SK-N-MC (cell line): Measurements from ENCODE around the gene HOXA2.

Experiments
- DNase-seq: peaks from one replicate; pipeline ENCODE4 v3.0.0-alpha.2; 2011; ENCODE audit warnings: low read depth, low spot score
- H3K27ac ChIP-seq: fragments of 200-600 bp; sonication (generic); 2 replicates; pipeline ENCODE4 v1.5.1; 2016; ENCODE audit warnings: mixed run types
- H3K36me3 ChIP-seq: fragments of 200-600 bp; sonication (generic); 2 replicates; pipeline ENCODE4 v1.6.1; 2017; ENCODE audit warnings: antibody characterized with exemption, low read length, mixed read lengths; ENCODE audit not compliant: insufficient read depth
- H3K4me3 ChIP-seq: fragments of 200-600 bp; sonication (generic); 2 replicates; pipeline ENCODE4 v1.5.1; 2016
- H3K9ac ChIP-seq: fragments of 200-600 bp; sonication (generic); 2 replicates; pipeline ENCODE4 v1.8.0; 2017; ENCODE audit warnings: mixed run types, mixed read lengths; ENCODE audit not compliant: insufficient read length
- H3K9me3 ChIP-seq: fragments of 200-600 bp; sonication (generic); 2 replicates; pipeline ENCODE4 v1.6.1; 2017; ENCODE audit warnings: low read depth, mild to moderate bottlenecking, antibody characterized with exemption, low read length, moderate library complexity, mixed read lengths
- EZH2 ChIP-seq: fragments of 200-600 bp; sonication (generic); IDR thresholded peaks from one replicate; pipeline ENCODE4 v1.6.1; 2017; ENCODE audit warnings: antibody characterized with exemption
- FOXP2 ChIP-seq: optimal IDR thresholded peaks from 2 replicates; pipeline ENCODE3; 2011; ENCODE audit warnings: mild to moderate bottlenecking, moderate library complexity; ENCODE audit not compliant: insufficient read depth; ENCODE audit errors: extremely low read length, control extremely low read depth
- POLR2AphosphoS5 ChIP-seq: IDR thresholded peaks from 2 replicates; pipeline ENCODE4 v1.6.1; 2012; ENCODE audit warnings: mild to moderate bottlenecking, low read depth, low read length, borderline replicate concordance

Gene HOXA2

DNA sequence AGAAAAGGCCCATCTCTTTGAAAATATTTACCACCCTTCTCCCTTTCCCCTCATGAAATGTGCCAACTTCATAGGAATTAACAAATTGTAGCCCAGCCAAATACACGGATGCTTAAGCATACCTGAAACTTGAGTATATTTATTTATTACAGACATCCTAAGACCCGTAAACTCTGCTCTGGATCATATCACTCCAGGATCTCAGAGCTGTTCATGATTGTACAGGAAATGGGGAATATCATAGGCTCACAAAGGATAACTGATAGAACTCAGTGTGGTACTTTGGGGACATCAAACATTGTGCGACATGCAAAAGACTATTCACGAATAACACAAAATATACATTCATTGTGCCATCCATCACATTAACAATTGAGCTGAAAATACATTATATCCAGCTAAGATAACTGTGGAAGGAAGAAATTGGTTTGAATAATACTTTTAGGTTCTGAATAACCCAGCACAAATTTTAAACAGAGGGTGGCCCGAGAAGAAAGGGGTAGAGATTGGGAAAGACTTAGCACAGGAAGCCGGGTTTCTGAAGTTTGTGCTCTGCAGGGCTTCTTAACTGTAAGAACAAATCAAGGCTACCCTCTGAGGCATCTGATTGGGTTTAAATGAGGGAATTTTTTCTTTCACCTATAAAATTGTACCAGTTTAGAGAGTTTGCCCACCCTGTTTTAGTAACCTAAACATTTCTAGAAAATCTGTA, 9.1 kb downstream of the HOXA2 start:
- Histone ChIP-seq H3K9me3 (no peaks in the 10 kb centered on the region), H3K36me3 (no peaks in the 10 kb centered on the region), H3K4me3 (no peak overlapping the region), H3K9ac (no peak overlapping the region), H3K27ac (no peak overlapping the region)
- no peak for TF ChIP-seq POLR2AphosphoS5
- DNase-seq, result no peak

DNA sequence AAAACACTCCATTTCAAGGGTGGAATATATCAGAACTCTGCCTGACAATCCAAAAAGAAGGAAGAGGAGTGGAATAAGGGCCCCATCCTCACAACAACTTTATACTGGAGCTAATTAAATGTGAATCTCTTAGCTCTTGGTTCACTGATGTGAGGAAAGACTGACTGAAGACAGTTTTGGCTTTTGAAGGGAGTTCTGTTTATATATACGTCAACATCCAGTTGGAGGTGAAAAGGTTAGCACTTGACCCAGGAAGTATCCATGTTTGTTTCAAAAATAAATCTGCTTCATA, 9.7 kb downstream of the HOXA2 start:
- no peaks in the 10 kb centered on the region for H3K36me3 ChIP-seq
- TF ChIP-seq FOXP2, result no peak
- no peak for TF ChIP-seq EZH2
- no peak for TF ChIP-seq POLR2AphosphoS5
- H3K4me3 ChIP-seq, result no peak overlapping the region

DNA sequence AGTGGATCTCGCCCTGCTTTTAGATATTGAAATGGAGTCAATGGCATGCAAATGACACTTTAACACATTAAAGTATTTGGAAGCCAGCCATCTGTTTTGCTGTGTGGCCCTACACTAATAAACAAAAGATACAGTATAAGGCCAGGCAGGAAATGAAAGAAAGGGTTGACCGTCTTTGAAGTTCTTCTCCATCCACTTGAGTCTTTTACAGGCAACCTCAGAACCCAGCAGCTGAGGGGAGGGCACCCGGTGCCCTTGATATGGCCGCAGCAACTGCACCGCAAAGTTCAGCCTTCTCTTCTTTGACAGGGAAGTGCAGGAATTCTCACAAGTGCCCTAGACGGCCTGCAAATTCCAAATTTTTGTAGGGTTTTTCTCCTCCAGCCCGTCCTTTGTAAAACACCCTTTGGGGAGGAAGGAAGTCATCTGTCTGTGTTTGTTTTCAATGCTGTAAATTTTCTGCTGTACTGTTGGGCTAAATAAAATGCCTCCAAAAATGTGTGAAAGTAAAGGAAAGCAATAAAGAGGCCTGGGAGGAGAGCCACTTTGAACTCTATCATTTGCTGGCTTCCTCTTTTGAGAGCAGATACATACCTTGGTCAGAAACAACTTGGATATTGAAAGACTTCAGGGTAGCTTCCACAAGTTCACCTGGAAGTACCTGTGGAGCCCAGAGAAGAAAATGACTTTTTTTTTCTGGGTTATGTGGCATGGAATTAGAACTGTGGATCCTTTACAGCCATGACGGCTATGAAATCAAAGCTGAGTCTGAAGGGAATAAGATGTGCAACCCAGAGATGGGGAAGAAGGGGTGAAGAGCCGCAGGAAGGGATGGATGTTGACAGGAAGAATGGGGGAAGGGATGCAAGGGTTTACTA, 10.3 kb downstream of the HOXA2 start:
- Histone ChIP-seq H3K36me3 (no peaks in the 10 kb centered on the region), H3K27ac (no peak overlapping the region), H3K9me3 (no peaks in the 10 kb centered on the region), H3K4me3 (no peak overlapping the region), H3K9ac (no peak overlapping the region)
- DNase-seq, result no peak
- TF ChIP-seq POLR2AphosphoS5, result no peak
- no peak for TF ChIP-seq EZH2

More for the DNA sequence above, 9.7 kb downstream of the HOXA2 start:
- Histone ChIP-seq H3K9ac (no peak overlapping the region), H3K9me3 (no peaks in the 10 kb centered on the region), H3K27ac (no peak overlapping the region)
- DNase-seq, result no peak

DNA sequence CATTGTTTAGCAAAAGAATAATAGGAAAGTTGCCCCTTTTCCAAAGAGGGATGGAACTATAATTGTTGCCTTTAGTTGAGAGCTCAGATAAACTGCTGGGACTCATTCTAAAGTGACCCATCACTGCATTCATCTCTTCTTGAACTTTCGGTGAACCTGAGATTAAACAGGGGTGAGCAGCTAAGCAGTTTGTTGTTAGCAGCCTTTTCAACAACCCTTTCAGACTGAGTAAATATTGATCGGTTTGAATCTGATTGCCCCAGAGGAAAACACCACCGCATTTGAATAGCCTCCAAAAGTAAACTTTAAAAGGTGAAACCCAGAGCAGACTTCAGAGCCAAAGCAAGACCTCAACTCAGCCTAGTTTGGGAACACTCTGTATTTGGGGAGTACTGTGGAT, 11.4 kb downstream of the HOXA2 start:
- no peak for DNase-seq
- Histone ChIP-seq H3K36me3 (no peaks in the 10 kb centered on the region), H3K9ac (no peak overlapping the region), H3K9me3 (no peaks in the 10 kb centered on the region), H3K4me3 (no peak overlapping the region), H3K27ac (no peak overlapping the region)
- TF ChIP-seq FOXP2 (no peak), EZH2 (no peak), POLR2AphosphoS5 (no peak)

DNA sequence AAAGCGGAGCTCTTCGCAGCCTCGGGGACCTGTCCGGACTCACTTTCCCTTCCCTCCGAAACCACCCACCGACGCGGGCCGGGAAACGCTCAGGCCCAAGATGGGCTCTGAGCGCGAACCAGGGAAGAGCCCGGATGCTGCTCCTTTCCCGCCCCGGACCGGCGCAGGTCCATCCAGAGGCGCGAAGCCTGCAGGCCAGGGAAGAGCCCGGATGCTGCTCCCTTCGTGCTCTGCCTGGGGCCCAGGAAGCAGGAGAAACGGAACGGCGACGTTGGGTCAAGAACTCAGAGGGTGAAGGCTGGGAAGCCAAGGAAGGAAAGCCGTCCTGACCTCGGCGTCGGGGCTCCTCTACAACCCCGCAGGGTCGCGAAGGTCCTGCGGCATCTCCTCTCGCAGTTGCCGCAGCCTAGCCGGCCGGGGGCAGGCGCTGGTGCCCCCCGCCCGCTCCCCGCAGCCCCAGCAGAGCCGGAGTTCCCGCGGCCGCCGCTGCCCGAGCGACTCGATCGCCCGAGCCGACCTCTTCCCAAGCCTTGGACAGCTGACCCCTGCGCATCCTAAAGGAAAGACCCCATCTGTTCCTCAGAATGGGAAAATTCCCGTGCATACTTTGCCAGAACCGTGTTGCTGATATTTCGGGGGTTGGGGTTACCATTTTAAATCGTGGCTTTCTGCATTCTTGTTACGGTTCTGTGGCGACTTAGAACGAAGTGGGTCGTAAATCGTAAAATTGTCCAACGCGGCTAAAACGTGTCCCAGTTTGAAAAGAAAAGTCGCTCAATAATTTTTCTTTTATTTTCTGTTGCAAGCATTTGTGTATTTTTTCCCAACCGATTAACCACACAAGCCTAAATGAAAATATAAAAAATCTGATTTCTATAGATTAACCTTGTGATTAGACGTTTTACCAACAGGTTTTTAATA, 14.2 kb downstream of the HOXA2 start:
- Histone ChIP-seq H3K36me3 (no peaks in the 10 kb centered on the region), H3K9ac (no peak overlapping the region), H3K27ac (no peak overlapping the region), H3K9me3 (no peaks in the 10 kb centered on the region), H3K4me3 (no peak overlapping the region)
- no peak for DNase-seq
- TF ChIP-seq POLR2AphosphoS5, result no peak
- TF ChIP-seq FOXP2, result no peak
- TF ChIP-seq EZH2, result no peak

DNA sequence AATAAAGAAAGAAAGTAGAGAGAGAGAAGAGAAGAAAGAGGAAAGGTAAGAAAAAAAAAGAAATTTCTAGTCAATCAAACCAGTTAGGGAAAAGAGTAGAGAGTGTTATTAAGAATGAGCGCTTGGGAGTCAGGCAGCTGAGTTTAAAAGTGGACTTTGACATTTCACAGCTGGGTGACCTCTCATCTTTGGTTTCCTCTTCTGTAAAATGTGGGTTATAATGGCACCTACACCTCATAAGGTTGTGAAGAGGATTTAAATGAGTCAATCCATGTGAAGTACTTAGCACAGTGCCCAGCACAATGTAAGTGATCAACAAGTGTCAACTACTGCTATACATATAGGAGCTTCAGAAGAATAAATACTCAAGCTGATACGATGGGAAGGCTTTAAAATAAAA, 18.8 kb downstream of the HOXA2 start:
- no peak for DNase-seq
- Histone ChIP-seq H3K9ac (no peak overlapping the region), H3K9me3 (no peaks in the 10 kb centered on the region), H3K4me3 (no peak overlapping the region), H3K27ac (no peak overlapping the region), H3K36me3 (no peaks in the 10 kb centered on the region)
- no peak for TF ChIP-seq POLR2AphosphoS5
- TF ChIP-seq EZH2, result no peak
- no peak for TF ChIP-seq FOXP2

DNA sequence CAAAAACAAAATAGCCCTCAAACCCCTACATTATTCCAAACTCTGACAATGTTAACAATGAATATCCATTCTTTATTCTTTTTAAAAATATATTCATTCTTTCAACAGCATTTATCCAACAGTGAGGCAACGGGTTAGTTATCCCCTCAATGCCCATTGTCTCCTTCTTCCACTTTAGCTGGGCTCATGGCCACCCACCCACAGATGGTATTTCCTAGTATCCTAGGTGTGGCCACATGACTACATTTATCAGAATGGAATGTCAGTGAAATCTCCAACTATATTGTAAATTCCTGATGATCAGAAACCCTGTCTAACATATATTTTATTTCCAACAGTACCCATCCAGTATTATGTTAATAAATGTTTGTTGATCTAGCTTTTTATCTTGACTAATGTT, 20.3 kb downstream of the HOXA2 start:
- no peak overlapping the region for H3K27ac ChIP-seq
- no peak overlapping the region for H3K4me3 ChIP-seq
- no peaks in the 10 kb centered on the region for H3K9me3 ChIP-seq
- TF ChIP-seq FOXP2 (no peak), EZH2 (no peak), POLR2AphosphoS5 (no peak)
- H3K36me3 ChIP-seq, result no peaks in the 10 kb centered on the region
- no peak for DNase-seq
- H3K9ac ChIP-seq, result no peak overlapping the region

DNA sequence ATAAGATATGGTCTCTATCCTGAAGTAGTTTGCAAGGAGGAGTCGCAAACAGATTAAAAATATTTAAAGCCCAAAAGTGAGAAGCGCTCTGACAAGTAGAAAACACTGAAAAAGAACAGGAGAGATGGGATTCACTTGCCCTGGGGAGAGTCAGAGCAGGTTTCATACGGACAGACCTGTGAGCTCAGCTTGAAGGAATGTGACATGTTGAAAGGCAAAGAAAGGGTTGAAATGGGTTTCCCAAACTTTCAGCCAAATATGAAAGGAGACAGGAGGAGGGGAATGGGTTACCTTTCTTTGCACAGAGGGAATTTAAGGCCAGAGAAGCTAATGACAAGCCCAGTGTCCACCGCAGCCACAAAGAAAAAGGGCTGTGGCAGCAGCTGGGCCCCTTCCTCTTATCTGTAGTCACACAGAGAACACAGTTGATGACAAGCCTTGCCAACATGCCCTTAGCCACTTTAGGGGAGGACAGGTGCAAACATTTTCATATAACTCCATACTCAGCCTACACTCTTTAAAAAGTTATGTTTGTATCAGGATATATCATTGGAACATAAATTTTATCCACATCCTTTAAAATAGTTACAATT, 21.5 kb downstream of the HOXA2 start:
- no peaks in the 10 kb centered on the region for H3K36me3 ChIP-seq
- no peak for TF ChIP-seq POLR2AphosphoS5
- no peak for TF ChIP-seq FOXP2
- TF ChIP-seq EZH2, result no peak
- no peak for DNase-seq
- no peak overlapping the region for H3K4me3 ChIP-seq
- no peak overlapping the region for H3K27ac ChIP-seq
- no peak overlapping the region for H3K9ac ChIP-seq
- no peaks in the 10 kb centered on the region for H3K9me3 ChIP-seq
